NK-92 (cell line): ENCODE results near the gene PDLIM7.

Source experiments
- DNase-seq: peaks from one replicate; lab custom pipeline; 2025; ENCODE audit not compliant: unreplicated experiment; lab: John Stamatoyannopoulos, UW

The PDLIM7 gene

GRCh38 chr5:177475563-177476427 is 21.6 kb downstream of the PDLIM7 start:
- no peak for DNase-seq

- no peak for DNase-seq
Measured at GRCh38 chr5:177474846-177475562, 22.4 kb downstream of the PDLIM7 start.

GRCh38 chr5:177474002-177474476 is 23.4 kb downstream of the PDLIM7 start:
- DNase-seq, result no peak

DNA sequence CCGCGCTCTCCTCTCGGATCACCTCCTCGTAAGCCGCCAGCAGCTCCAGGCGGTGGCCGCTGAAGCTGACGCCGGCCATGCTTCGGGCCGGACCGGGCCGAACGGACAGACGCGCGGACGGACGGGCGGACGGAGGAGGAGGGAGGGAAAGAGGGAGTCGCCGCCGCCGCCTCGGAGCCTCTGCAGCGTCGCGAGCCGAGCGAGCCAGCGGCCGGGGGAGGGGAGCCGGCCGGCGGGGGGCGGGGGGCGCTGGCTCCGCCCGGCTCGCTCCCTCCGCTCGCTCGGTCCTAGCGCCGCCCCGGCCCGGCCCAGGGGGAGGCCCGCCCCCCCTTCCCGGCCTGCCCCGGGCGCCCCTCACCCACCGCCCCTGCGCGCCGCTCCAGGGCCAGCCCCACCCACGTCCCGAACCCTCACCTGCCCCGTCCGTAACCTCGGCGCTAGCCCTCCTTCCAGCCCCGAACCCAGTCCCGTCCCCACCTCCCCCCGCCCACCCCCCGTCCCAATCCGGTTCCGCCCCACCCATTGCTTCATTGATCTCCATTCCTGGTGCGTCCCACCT is 23.9 kb downstream of the PDLIM7 start, which contains the start of gene DBN1:
Gene DBN1, minus strand, starts transcription at position 192 of the 559 bp plus-strand sequence. Its CDS starts 113 bp downstream, at position 79.
- no peak for DNase-seq

- DNase-seq, result no peak
Measured at GRCh38 chr5:177472460-177473442, 24.7 kb downstream of the PDLIM7 start.

DNA sequence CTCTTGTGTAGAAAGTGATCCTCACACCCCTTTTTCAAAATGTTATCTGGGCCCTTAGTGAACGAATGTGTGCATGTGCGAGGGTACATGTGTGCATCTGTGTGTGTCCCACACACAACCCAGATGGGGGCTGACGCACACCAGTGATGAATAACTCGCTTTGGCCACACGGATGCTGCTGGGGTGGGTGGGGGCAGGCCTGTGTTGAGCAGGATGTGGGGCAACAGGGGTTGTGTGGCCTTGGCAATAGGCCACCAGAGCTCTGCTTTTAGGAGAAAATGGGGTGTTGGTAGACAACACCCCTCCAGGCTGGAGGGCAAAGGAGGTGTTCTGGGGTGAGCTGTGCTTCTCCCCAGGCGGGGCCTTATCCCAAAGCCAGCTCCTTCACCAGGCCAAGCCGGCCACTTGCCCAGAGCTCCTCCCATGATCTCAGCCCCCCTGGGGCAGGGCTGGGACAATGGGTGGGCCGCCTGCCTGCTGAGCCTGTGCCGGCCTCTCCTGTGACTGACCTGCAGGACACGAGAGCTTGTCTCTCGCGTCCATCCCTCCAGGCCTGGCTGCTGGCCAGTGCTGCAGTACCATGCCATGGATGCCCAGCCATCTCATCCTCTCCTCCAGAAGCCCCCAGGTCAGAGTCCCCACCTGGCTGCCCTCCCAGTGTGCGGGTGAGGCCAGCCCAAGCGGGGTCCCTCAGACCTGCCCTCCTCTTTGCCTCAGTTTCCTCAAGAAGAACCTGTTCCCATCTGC is 25.6 kb downstream of the PDLIM7 start:
- DNase-seq, result no peak

- DNase-seq, result no peak
Measured at GRCh38 chr5:177470759-177471536, 26.5 kb downstream of the PDLIM7 start.

GRCh38 chr5:177469750-177470525 is 27.5 kb downstream of the PDLIM7 start:
- DNase-seq, result no peak

DNA sequence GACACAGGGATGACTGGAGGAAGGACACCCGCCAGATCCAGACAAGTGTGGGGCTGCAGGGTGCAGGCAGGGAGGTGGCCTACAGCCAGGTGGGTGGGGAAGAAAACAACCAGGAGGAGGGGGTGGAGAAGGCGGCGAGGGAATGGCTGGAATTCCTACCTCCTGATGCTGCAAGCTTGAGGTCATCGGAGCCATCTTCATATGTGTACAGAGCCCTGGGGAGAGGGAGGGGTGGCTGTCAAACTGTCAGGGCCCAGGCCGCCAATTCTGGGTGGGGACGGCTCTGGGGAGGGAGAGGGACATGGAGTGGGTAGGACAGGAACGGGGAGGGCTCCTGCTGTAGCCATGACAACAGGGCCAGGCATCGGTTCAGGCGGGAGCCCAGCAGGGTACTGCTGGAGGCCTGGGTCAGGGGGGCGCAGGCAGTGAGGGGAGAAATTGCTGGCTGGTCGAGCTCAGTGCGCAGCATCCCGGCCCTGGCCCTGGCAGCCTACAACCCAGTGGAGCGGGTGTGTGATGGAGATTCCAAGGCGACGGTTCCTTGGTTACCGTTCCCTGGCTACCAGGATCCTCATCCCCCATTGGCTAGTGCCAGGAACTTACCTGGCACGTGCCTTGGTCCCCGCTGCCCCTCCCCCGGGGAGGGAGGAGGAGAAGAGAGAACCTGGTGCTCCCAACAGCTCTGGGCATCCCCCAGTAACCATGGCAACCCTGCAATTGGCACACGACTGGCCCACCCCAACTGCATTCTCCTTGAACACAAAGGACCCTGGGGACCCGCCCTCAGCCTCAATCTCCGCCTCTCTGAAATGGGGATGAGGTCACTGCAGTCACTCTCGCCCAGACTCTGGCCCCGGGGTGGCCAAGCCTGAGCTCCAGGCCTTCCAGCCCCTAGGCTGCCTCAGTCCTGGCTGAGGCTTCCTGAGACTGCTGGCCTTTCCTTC is 28.4 kb downstream of the PDLIM7 start:
- no peak for DNase-seq

DNA sequence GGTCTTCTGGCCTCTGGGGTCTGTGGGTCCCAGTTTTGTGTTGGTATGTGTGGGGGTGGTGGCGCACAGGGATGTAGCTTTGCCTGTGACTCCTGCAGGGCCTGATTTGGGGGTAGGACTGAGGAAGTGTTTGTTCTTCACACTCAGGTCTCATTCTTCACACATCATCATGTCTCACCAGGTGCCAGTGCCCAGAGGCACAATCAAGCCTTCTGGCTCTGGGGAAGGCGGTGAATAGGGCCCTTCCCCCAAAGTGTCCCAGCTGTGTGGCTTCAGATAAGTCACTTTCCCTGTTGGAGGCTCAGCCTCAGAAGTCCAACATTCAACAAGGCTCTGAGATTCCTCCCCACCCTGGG is 29.1 kb downstream of the PDLIM7 start:
- no peak for DNase-seq

- no peak for DNase-seq
Measured at GRCh38 chr5:177467436-177467835, 30.0 kb downstream of the PDLIM7 start.

GRCh38 chr5:177466861-177467260 is 30.5 kb downstream of the PDLIM7 start:
- DNase-seq, result no peak

DNA sequence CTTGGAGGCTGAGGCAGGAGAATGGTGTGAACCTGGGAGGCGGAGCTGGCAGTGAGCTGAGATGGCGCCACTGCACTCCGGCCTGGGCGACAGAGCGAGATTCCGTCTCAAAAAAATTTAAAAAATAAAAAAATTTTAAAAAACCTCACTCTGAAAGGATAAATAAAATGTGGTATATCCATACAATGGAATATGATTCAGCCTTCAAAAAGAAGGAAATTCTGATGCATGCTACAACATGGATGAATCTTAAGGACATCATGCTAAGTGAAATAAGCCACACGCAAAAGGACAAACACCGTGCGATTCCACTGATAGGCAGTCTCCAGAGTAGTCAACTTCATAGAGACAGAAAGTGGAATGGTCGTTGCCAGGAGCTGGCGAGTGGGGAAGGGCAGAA is 32.4 kb downstream of the PDLIM7 start:
- DNase-seq, result no peak

- no peak for DNase-seq
Measured at GRCh38 chr5:177462021-177462670, 35.3 kb downstream of the PDLIM7 start.

DNA sequence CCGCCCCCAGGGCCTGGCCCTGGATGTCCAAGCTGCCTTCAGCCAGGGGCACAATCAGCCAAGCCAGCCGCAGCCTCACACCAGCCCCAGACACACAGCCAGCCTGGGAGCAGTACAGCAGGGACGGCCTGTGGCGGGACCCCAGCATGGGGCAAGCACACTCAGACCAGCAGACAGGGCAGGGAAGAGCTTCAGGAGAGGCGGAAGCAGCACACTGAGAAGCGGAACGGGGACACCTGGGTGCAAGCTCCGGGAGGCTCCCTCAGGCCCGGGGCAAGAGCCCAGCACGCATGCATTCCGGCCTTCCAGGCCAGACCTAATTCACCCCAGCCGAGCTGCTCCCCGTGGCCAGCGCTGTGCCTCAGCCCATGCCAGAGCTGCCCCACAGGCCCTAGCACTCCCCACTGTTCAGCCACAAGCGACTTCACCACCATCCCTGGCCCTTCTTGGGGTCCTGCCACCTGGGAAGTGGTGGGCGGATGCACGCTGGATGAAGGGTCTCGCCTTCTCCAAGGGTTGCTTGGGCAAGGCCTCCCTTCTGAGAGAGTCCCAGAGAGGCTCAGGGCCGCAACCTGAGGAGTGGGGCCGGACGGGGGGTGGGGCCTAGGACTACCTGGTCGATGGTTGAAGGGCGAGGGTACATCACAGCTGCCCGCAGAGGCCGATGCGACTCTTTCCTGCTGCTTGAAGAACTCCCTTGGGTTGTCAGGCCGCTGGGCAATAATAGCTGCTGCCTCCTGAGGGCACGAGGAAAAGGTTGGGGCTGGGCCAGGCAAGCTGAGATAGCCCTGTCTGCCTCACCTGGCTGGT is 37.4 kb downstream of the PDLIM7 start:
- no peak for DNase-seq

GRCh38 chr5:177459357-177459756 is 38.0 kb downstream of the PDLIM7 start:
- DNase-seq, result no peak
